PC-3 (cell line): Measurements from ENCODE around the gene PRKCD.

Experiments used
- EZH2 ChIP-seq: fragments of 300-600 bp; sonication (generic); IDR thresholded peaks from one replicate; pipeline ENCODE4 v1.6.1; 2017; ENCODE audit warnings: antibody characterized with exemption, mild to moderate bottlenecking, low read length; ENCODE audit not compliant: unreplicated experiment
- TF ChIP-seq, protein P1 (sequence below): fragments of 300-600 bp; sonication (generic); conservative IDR thresholded peaks from 2 replicates; pipeline ENCODE4 v1.5.1; 2017; ENCODE audit warnings: antibody characterized with exemption, low read depth, mild to moderate bottlenecking, low read length

DNA sequence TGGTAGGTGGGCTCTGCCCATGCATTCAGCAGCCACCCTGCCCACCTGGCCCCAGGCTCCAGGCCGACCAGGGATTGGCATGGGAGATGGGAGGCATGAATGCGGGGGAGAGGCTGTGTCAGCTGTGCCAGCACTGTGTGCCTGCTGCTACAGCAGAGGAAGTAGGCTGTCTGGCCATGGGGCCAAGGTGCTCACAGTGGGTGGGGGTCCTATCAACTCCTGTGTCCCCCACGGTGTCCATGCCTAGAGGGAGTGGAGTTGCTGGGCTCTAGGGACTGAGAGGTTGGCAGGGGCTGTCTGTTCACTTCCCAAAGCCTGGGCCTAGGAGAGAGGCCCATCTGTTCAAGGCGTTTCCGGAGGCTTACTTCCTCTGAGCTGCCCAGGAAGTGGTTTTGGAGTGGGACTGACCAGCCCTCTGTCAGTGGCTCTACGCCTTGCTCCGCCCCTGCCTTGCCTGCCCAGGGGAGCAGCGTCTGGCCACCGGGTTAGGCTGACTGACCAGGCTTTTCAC is 5.8 kb downstream of the PRKCD start:
- TF ChIP-seq, protein P1, sequence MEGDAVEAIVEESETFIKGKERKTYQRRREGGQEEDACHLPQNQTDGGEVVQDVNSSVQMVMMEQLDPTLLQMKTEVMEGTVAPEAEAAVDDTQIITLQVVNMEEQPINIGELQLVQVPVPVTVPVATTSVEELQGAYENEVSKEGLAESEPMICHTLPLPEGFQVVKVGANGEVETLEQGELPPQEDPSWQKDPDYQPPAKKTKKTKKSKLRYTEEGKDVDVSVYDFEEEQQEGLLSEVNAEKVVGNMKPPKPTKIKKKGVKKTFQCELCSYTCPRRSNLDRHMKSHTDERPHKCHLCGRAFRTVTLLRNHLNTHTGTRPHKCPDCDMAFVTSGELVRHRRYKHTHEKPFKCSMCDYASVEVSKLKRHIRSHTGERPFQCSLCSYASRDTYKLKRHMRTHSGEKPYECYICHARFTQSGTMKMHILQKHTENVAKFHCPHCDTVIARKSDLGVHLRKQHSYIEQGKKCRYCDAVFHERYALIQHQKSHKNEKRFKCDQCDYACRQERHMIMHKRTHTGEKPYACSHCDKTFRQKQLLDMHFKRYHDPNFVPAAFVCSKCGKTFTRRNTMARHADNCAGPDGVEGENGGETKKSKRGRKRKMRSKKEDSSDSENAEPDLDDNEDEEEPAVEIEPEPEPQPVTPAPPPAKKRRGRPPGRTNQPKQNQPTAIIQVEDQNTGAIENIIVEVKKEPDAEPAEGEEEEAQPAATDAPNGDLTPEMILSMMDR = no peak
- no peak for TF ChIP-seq EZH2
